DMS53 (cell line): ENCODE results near the gene ZNF831.

ENCODE experiments used
- DNase-seq: peaks from one replicate; lab custom pipeline; 2025; lab: John Stamatoyannopoulos, UW

ZNF831 gene

GRCh38 chr20:59163631-59164530 is at the start of gene ZNF831:
Gene ZNF831, plus strand, starts transcription at chr20:59163821. Its CDS starts 27,199 bp downstream, at chr20:59191020.
- DNase-seq = no peak

- no peak for DNase-seq
These were observed 46.1 kb upstream of the ZNF831 start for GRCh38 chr20:59117526-59117925.

GRCh38 chr20:59118855-59119254 is 44.8 kb upstream of the ZNF831 start:
- no peak for DNase-seq

- no peak for DNase-seq
These were observed 43.1 kb upstream of the ZNF831 start for GRCh38 chr20:59120491-59120890.

GRCh38 chr20:59120919-59121318 is 42.7 kb upstream of the ZNF831 start:
- DNase-seq = no peak

GRCh38 chr20:59121714-59122565 is 41.7 kb upstream of the ZNF831 start:
- DNase-seq = no peak

GRCh38 chr20:59122566-59122919 is 41.1 kb upstream of the ZNF831 start:
- DNase-seq = no peak

GRCh38 chr20:59123011-59123677 is 40.5 kb upstream of the ZNF831 start:
- DNase-seq = no peak

GRCh38 chr20:59123678-59124255 is 39.9 kb upstream of the ZNF831 start:
- DNase-seq = no peak

GRCh38 chr20:59124296-59125029 is 39.2 kb upstream of the ZNF831 start:
- no peak for DNase-seq

- DNase-seq = no peak
These were observed 38.3 kb upstream of the ZNF831 start for GRCh38 chr20:59125332-59125731.

- DNase-seq = no peak
These were observed 37.8 kb upstream of the ZNF831 start for GRCh38 chr20:59125836-59126235.

GRCh38 chr20:59127839-59128238 is 35.8 kb upstream of the ZNF831 start:
- DNase-seq = no peak

GRCh38 chr20:59131551-59132285 is 31.9 kb upstream of the ZNF831 start:
- no peak for DNase-seq

GRCh38 chr20:59134182-59134581 is 29.4 kb upstream of the ZNF831 start:
- no peak for DNase-seq

GRCh38 chr20:59135093-59135492 is 28.5 kb upstream of the ZNF831 start:
- no peak for DNase-seq

GRCh38 chr20:59136027-59136426 is 27.6 kb upstream of the ZNF831 start:
- no peak for DNase-seq

GRCh38 chr20:59137532-59137931 is 26.1 kb upstream of the ZNF831 start:
- no peak for DNase-seq

- DNase-seq = no peak
These were observed 25.4 kb upstream of the ZNF831 start for GRCh38 chr20:59138114-59138748.

- no peak for DNase-seq
These were observed 23.6 kb upstream of the ZNF831 start for GRCh38 chr20:59139998-59140397.
